Stimulated activated CD8-positive, alpha-beta memory T cell treated with anti-CD3 and anti-CD28 coated beads, Interleukin-7, amount 100 ng/mL, for 1 hour (primary cell): ENCODE results near the gene PEMT.
"Not testable (repeated sequence)": the region's sequence is repeated elsewhere in the genome, so short reads cannot be mapped to it uniquely, and the experiment has no call there.

ENCODE experiments used
- DNase-seq, 2 donors: peaks; one replicate each; pipeline ENCODE4 v3.0.0-alpha.2; 2020; ENCODE audit warnings: low read depth in 2 of 2

PEMT gene

GRCh38 chr17:17591355-17592298 lies at the start of gene PEMT:
TSS of gene PEMT (minus strand) at chr17:17591708. CDS start at chr17:17591626, 82 bp downstream.
- DNase-seq: peak; percentile 83 to 84

DNA sequence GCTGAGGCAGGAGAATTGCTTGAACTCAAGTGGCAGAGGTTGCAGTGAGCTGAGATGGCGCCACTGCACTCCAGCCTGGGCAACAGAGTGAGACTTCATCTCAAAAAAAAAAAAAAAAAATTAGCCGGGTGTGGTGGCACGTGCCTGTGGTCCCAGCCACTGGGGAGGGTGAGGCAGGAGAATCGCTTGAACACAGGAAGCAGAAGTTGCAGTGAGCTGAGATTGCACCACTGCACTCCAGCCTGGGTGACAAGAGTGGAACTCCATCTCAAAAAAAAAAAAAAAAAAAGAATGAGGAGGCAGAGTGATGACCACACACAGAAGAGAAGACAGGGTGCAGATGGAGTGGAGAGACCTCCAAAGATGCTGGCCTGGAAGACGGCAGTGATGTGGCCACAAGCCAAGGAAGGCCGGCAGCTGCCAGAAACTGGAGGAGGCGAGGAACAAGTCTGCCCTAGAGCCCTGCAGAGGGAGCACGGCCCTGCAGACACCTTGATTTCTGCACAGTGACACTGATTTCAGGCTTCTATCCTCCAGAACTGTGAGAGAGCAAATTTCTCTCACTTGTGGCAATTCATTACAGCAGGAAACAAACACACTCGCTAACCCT lies 48.3 kb upstream of the PEMT start:
- DNase-seq: not testable (repeated sequence)

DNA sequence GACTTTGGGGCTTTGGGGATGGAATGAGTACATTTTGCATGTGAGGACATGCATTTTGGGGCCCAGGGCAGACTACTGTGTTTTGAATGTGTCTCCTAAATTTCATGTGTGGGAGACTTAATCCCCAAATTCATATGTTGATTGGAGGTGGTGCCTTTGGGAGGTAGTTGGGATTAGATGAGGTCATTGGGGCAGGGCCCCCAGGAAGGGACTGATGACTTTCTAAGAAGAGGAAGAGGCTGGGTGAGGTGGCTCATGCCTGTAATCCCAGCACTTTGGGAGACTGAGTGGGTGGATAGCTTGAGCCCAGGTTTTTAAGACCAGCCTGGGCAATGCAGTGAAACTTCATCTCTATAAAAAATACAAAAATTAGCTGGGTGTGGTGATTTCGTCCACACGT lies 47.0 kb upstream of the PEMT start:
- DNase-seq: no peak

GRCh38 chr17:17636272-17636885 lies 44.9 kb upstream of the PEMT start:
- no peak for DNase-seq

- DNase-seq: not testable (repeated sequence)
Observed at GRCh38 chr17:17635537-17636271, 44.2 kb upstream of the PEMT start.

DNA sequence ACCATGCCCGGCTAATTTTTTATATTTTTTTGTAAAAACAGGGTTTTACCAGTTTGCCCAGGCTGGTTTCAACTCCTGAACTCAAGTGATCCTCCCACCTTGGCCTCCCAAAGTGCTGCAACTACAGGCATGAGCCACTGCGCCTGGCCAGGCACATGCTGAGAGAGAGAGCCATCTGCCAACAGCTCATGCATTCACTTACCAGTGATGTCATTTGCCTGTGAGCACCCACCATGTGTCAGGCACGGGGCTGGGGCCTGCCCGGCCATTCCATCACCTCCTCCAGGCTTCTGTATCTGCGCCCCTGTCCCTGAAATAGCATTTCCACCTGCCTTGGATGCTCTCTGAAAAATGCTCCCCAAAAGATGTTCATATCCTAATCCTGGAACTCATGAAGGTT lies 43.6 kb upstream of the PEMT start:
- no peak for DNase-seq

DNA sequence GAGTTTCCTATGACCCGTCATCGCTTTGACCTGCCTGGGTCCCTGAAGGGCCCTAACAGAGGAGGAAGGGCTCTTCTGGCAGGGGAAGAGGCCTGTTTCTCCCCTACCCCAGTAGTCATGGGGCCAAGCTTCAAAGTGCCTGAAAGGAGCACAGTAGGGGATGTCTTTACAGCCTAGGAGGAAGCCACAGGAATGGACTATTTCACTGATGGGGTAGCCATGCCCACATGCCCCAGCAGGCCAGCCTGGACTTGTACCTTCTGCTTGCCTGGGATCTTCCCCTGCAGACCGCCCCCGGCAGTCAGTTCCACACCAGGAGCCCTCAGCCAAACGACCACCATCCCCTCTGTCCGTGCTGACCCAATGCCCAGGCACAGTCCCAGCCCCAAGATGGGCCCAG lies 41.8 kb upstream of the PEMT start:
- no peak for DNase-seq

DNA sequence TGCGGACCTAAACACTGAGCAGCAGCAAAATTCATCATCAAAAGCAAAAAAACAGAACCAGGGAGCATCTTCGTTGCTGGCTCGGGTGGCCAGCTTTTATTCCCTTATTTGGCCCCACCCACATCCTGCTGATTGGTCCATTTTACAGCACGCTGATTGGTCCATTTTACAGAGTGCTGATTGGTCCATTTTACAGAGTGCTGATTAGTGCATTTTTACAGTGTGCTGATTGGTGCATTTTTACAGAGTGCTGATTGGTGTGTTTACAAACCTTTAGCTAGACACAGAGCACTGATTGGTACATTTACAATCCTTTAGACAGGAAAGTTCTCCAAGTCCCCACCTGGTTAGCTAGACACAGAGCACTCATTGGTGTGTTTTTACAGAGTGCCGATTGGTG lies 41.2 kb upstream of the PEMT start:
- not testable (repeated sequence) for DNase-seq

DNA sequence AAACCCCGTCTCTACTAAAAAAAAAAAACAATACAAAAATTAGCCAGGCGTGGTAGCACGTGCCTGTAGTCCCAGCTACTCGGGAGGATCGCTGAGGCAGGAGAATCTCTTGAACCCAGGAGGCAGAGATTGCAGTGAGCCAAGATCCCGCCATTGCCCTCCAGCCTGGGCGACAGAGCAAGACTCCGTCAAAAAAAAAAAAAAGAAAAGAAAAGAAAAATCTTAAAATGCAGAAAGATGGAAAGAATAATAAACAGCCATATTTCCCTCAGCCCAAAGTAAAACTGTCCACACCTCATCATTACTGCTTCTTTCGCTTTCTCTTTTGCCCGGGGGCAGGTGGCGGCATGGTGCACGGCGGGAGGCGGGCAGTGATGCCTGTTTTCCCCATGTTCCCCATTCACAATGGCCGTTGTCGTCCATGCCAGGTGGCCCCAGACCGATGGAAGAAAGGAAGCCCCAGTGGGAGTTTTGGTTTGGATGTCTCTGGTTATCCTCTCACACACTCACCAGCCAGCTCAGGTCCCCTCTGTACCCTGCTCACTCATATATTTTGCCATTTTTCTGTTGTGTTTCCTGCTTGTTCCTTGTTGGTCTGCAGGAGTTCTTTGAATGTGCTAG lies 37.0 kb upstream of the PEMT start:
- DNase-seq: no peak

GRCh38 chr17:17626840-17627239 lies 35.3 kb upstream of the PEMT start:
- DNase-seq: no peak

- no peak for DNase-seq
Observed at GRCh38 chr17:17626151-17626805, 34.8 kb upstream of the PEMT start.

DNA sequence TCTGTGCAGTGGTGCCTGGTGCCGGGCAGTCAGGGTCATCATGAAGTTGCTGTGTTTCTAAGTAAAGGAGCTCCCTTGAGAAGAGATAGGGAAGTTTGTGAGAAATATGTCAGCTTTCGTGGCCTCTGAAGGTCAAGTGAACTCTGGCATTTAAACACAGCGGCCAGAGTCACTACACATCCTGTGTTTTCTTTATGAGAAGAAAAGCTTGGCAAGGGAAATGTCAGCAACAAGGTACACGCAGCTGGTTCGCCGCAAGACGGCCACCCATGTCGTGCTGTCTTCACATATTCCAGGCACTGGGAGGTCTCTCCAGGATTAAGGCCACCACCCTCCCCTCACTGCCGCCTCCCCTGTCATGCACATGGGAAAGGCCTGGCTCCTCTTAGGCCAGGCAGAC lies 33.2 kb upstream of the PEMT start:
- DNase-seq: no peak

- no peak for DNase-seq
Observed at GRCh38 chr17:17623904-17624303, 32.4 kb upstream of the PEMT start.

GRCh38 chr17:17621254-17621653 lies 29.7 kb upstream of the PEMT start:
- no peak for DNase-seq

GRCh38 chr17:17613708-17614114 lies 22.2 kb upstream of the PEMT start:
- DNase-seq: peak in 1 of 2 donors; percentile 11

DNA sequence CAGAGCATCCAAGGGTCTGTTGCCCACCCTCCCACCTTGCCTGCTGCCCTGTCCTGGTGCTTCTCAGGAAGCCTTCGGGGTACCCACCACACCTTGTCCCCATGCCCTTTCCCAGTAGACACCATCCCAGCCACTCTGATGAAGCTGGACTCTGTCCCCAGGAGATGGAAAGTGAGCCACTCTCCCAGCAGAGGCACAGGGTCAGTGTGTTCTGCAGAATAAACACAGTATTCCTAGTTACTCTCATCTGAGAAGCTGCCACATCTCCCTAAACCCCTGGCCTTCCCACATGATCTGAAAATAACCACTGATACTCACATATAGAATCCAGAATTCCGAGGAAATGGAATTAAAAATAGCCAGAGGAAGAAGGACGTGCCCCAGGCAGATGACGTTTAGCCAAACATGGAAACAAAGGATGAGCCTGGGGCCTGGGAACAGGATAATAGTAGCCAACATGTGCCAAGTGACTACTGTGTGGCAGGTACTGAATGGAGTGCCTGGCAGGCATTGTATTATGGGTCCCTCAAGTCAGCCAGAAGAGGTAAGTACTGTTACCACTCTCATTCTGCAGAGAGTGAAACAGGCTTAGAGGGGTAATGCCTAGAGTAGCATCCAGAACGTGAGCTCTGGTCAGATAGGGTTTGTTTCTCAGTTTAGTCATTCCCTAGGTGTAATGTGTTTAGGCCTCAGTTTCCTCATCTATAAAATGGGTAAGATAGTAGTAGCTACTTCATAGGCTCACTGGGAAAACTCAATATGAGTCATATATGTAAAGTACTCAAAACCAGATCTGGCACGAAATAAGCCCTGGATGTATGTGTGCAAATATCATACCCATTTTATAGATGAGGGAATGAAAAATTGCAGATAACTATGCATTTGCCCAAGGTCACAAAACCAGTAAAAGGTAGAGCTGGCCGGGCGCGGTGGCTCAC lies 20.8 kb upstream of the PEMT start:
- no peak for DNase-seq

DNA sequence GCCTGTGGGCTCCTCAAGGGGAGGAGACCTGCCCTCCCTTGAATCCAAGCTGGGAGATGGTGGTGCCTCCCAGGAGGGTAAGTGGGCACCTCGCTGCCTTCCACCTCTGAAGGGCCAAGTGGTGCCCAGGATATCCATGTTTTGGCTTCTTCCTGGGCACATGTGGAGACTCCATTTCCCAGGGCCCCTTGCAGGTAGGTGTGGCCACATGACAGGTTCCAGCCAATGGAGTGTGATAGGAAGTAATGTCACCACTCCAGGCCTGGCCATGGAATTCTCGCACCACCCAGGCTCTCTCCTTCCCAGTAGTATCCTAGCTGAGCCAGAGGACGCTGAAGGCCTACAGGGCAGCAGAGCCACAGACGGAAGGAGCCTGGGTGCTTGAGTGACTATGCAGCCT lies 17.6 kb upstream of the PEMT start:
- DNase-seq: no peak

DNA sequence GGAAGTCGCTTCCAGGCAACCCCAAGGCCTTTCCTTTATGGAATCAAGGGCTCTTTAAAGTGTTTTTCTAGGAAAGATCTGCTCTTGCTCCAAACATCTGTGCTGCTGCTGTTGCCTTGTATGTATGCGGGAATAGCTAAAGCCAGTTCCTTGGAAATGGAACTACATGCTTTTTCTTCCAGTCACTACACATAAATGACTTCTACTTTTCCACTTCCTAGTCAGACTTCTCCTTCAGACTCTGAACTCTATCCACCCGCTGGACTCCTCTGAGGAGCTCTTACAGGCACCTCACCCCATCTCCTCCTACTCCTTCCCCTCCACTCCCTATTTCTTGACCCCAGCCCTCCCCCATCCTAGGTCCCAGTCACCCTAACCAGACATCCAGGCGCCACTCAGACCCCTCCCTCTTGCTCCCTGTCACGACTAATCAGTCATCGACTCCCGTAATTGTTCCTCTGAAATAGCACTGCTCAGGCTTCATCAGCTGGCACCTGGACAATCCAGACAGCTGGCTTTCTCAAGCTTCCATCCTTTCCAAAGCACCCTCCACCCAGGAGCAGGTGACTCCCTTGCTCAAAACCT lies 15.0 kb upstream of the PEMT start:
- DNase-seq: no peak

DNA sequence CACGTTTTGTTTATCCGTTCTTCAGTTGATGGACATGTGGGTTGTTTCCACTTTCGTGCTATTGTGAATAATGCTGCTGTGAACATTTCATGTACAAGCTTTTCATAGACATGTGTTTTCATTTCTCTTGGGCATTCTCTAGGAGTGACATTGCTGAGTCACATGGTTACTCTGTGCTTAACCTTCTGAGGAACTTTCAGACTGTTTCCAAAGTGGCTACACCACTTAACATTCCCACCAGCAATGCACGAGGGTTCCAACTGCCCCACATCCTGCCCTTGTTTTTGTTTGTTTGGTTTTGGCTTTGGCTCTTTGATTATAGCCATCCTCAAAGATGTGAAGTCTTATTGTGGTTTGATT lies 14.2 kb upstream of the PEMT start:
- DNase-seq: no peak
